Stimulated activated CD8-positive, alpha-beta memory T cell treated with anti-CD3 and anti-CD28 coated beads, Interleukin-15, amount 100 ng/mL, for 48 hours (primary cell): Measurements from ENCODE around the gene C2orf92.
"Not testable (repeated sequence)": the region's sequence is repeated elsewhere in the genome, so short reads cannot be mapped to it uniquely, and the experiment has no call there.

Source experiments
- DNase-seq, 2 donors: peaks; one replicate each; pipeline ENCODE4 v3.0.0-alpha.2; 2020; ENCODE audit warnings: low read depth in 2 of 2

Gene C2orf92

DNA sequence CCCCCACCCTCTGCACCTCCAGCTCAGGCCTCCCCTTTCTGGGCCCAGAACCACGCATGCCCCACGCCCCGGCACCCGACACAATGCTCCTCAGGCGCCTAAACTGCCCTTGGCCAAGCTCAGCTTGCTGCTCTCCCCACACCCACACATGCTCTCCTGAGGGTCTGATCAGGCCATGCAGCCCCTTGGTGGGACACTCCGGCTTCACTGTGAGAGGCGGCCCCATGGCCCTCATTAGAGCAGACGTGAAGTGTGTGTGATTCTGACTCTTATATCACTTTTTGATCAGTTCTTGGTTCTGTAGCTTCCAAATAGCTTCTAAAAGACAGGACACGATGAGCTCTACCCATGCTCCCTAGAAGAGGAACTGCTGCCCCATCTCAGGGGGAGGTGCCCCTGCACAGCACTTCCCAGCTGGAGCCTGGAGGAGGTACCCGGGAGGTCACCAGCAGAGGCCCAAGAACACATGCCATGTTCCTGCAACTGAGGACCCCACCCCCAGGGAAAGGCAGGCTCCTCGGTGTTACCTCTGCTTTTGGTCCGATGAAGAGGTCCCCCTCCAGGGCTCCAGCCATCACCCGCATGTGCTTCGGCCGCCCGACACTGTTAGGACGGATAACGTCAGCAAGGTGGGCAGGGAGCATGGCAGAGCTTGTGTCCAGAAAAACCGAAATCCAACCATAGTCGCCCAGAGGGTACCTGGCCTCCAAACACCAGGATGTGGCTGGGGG lies 9.3 kb upstream of the C2orf92 start:
- no peak for DNase-seq

DNA sequence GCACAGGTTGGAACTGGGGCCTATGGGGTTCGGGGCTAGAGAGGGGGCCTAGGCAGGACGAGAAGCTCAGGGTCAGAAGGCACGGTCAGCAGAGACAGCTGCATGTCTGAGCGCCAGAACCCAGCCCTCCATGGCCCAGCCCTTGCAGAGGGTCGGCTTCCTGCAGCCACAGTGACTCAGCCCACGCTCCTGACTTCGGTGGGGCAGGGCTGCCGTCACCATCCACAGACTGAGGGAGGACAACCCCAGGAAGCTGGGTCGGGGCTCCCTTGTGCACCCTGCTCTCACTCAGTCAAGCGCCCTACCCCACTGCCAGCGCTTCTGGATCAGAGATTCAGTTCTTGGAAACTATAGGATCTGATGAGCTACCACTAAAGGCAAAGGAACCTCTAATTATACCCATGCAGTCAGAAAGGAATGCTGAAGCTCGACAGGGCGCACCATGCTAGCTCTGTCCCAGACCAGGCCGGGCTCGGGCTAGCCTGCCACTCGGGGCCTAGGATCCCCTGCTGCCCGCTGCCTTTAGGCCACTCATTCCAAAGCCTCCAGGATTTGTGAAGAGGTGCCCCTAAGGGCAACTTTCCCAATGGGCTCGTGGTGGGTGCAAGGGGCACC lies 8.6 kb upstream of the C2orf92 start:
- DNase-seq, result no peak

DNA sequence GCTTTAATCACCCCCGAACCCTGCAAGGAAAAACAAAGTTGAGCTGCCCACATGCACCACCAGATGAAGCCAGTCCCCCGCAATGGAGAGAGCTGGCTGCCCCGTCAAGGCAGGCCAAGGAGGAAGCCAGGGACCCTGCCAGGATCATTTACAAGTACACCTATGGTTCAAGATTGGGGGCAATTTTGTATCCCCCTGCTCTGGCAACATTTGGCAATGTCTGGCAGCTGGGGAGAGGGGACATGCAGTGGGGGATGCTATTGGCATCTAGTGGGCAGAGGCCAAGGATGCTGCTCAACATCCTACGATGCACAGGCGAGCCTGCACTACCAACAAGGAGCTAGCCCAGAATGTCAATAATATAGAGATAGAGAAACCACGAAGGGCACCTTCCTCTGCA lies 7.6 kb upstream of the C2orf92 start:
- DNase-seq, result no peak

DNA sequence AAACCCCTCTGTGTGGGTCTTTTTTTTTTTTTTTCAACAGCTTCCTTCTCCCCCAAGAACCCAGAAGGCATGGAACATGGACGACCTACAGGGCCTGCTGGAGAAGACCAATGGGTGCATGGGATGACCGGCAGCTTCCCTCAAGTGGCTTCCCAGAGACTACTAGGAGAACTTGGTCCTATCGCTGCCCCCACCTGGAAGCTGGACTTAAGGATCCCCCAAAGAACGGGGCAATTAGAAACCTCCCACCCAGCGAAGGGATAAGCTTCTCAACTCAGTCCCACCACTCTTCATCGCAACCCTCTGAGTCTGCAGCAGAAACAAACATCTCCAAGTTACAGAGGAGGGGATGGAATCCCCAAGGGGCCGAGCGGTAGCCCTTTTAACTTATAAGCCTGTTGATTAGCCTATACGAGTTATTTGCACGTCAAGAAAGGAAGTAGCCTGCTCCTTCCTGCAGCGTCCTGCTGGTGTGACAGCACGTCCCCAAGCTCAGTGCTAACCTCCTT lies 7.1 kb upstream of the C2orf92 start:
- DNase-seq, result no peak

DNA sequence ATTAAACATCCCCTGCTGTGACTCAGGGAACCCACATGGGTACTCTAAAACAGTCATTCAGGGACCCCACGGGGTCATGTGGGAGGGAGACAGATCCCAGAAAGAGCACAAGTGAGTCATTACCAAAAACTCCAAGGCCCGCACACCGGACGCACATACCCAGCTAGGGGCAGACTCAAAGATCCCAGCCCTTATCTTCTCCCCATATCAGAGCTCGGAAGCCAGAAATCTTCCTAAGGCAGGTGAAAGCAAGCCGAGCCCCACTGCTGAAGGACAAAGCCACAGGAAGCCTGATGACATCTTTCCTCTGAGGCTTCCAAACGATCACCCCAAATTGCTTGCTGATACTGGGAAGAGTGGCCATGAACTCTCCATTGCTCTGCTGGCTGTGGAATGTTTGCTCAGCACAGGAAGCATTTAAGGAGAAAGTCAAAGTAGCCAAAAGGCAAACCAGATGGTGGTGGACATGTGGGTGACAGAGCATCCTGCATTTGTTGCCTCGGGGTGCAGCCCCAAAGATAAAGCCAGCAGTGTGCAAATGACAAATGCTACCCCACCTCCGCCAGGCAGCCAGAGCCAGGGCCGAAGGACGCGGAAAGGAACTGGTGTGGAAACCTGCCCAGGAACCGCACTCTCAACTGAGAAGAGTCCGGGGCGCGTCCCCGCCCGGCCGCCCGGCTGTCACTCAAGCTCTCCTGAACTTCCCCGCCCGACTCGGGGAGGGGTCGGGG lies 6.5 kb upstream of the C2orf92 start:
- DNase-seq, result peak; percentile 81 to 85

GRCh38 chr2:97663626-97663961 lies 5.9 kb upstream of the C2orf92 start:
- no peak for DNase-seq

DNA sequence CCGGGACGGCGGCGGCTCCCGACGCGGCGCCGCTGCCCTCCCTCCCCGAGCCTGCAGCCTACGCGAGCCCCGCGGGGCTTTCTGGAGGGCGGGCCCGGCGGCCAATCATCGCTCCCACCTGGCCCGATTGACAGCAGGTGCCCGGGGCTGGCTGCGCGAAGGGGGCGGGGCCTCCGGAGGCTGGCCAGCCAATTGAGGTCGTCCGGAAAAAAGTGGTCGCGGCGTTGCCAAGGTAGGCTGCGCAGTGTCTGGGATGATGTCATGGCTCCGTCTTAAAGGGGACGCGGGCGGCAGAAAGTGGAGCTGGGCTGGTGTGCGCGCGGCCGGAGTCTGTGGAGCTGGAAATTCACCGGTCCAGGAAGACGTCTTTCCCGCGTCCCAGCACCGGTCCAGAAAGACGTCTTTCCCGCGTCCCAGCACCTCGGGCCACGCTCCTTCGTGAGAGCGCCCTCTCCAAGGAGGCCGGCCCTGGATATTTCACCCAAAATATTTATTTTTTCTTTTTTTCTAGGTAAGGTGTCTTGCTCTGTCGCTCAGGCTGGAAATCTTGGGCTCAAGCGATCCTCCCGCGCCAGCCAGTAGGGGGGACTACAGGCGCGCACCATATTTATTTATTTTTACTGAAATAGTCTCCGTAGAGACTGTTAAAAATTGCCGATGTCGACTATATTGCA lies 5.4 kb upstream of the C2orf92 start, which contains the start of gene ACTR1B:
Gene ACTR1B, minus strand, starts transcription at position 83 of the 674 bp plus-strand sequence. CDS start 154 bp downstream, outside the sequence.
- DNase-seq, result peak; percentile 98

GRCh38 chr2:97664636-97664970 lies 4.9 kb upstream of the C2orf92 start:
- DNase-seq, result no peak

DNA sequence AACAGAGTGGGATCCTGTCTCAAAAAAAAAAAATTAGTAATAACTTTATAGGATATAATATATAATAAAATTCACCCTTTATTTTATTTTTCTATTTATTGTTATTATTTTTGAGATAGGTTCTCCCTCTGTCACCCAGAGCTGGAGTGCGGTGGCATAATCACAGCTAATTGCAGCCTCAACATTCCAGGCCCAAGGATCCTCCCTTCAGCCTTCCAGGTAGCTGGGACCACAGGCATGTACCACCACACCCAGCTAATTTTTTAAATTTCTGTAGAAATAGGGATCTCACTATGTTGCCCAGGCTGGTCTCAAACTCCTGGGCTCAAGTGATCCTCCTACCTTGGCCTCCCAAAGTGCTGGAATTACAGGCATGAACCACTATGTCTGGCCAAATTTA lies 958 bp downstream of the C2orf92 start:
- no peak for DNase-seq

DNA sequence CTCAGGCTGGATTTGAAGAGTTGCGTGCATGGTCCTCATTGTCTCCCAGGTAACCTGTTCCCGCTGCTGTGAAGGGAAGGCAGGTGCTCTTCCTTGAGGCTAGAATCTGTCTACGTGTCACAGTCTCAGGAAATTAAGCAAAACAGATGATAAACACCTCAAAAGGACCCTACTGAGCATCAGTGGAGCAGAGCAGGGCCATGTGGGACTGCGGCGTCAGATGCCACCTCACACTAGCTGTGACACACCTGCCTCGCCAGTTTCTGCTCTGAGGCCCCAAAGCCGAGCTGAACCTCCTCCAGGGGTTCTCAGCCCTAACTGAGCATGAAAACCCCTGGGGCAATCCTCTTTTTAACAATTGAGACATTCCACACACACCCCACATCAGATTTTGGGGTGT lies 2.0 kb downstream of the C2orf92 start:
- DNase-seq, result no peak

DNA sequence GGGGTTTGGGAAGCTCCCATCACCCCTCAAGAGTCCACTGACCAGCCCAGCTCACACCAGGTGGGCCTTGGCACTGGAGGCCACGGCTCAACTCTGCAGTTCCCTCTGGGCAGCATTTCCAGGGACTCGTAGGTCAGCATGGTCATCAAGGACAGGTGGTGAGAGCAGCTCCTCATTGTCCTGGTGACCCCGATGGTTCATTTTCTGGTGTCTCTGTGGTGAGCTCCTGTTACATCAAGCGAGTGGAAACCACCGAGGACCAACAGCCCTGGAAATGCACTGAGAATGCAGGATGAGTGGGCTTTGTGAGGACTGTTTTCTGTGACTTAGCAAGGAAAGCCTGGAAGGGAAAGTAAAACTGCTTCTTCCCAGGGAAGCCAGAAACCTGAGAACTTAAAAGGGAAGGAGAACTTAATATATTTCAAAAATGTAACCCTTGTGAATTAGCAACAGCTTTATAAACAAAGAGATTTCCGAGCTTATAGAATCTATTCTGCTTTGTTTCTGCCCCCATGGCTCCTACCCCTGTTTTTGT lies 3.2 kb downstream of the C2orf92 start:
- DNase-seq, result not testable (repeated sequence)

- DNase-seq, result peak; percentile 34 to 50
These were observed 3.8 kb downstream of the C2orf92 start for GRCh38 chr2:97673182-97673914.

GRCh38 chr2:97673915-97674283 lies 4.4 kb downstream of the C2orf92 start:
- DNase-seq, result peak; percentile 58

DNA sequence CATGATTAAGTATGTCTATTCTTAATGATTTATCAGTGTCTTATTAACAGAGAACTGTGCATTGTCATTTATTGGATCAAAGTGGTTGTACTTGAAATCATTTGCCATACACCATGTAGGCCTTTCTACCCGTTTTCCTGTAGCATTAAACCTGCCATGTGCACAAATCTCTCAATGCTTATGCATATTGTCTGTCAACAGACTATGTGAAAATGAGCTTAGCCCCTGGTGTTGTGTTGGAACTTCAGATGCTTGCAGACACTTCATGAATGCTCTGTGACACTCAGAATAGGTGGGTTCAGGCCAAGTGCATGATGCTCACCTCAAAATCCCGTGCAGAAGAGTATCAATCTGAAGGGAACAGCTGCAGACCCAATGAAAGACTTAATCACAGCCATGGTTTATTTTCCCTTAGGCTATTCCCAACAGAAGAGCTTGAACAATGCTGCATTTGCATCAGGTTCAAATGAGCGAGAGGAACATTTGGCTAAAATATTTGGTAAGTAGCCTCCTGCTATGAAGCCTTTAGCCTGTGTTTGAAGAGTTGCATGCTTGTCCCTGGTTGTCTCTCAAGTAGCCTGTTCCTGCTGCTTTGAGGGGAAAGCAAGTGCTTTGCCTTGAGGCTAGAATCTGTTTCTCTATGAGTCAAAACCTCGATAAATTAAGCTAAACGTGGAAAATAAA lies 6.1 kb downstream of the C2orf92 start:
- no peak for DNase-seq

GRCh38 chr2:97676620-97677019 lies 7.1 kb downstream of the C2orf92 start:
- DNase-seq, result no peak

GRCh38 chr2:97677480-97677879 lies 8.0 kb downstream of the C2orf92 start:
- DNase-seq, result no peak

GRCh38 chr2:97678298-97678697 lies 8.8 kb downstream of the C2orf92 start:
- DNase-seq, result no peak

- not testable (repeated sequence) for DNase-seq
These were observed 17.7 kb downstream of the C2orf92 start for GRCh38 chr2:97687235-97687634.

- DNase-seq, result no peak
These were observed 18.7 kb downstream of the C2orf92 start for GRCh38 chr2:97688062-97688827.

DNA sequence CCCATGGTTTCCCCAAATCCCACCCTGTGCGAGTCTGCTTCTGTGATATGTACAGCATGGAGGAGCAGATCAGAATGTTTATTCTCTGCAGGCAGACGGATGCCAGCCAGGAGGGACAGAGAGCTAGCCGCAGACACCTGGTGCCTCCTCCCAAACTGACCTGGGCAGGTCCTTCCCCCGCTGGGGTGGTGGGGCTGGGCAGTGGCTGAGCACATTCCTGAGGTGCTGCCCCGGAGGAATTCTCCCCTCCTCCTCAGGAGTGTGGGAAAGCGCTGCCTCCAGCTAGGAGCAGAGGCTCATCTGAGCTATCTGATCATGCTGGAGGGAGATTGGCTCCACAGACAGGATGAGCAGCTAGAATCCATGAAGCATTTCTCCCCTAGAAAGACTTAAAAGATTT lies 21.7 kb downstream of the C2orf92 start:
- no peak for DNase-seq
